Caco-2 (cell line): ENCODE measurements around the gene ATP1A3. TPM values are rescaled to one million over a fixed set of nuclear protein-coding genes. Genes with fewer than 3 reads are reported as not detected.

Source experiments
- BruUV-seq: library from RNA; stranded (reverse); fragments of 400-500 nt; replicated peaks from 2 replicates; lab custom pipeline; 2021; lab: Mats Ljungman, UMichigan
- CTCF ChIA-PET: fragments of 300-600 bp; sonication (Branson Sonifier 250); formaldehyde crosslinking; loops from one replicate; lab custom pipeline; 2022; ENCODE audit warnings: antibody characterized with exemption; lab: Charles Lee
- POLR2A ChIA-PET: fragments of 300-600 bp; sonication (Branson Sonifier 250); formaldehyde crosslinking; loops from one replicate; lab custom pipeline; 2022; ENCODE audit warnings: antibody characterized with exemption; lab: Charles Lee
- DNase-seq, 2 experiments: peaks; one replicate each; pipeline versions ENCODE4 v3.0.0 to v3.0.0-alpha.2; 2020 to 2022
- H3K27me3 ChIP-seq: replicated peaks from 2 replicates; pipeline ENCODE4 v1.6.0; 2011; ENCODE audit warnings: low read length; ENCODE audit not compliant: control insufficient read depth, insufficient read depth
- H3K36me3 ChIP-seq: 2 replicates; pipeline ENCODE4 v1.5.1; 2011; ENCODE audit warnings: low read length; ENCODE audit not compliant: control insufficient read depth, insufficient read depth
- H3K4me1 ChIP-seq: fragments of 250-450 bp; sonication (Bioruptor Pico); 2 replicates; pipeline ENCODE4 v1.5.1; 2020; ENCODE audit warnings: mild to moderate bottlenecking
- H3K4me3 ChIP-seq: 2 replicates; pipeline ENCODE4 v1.5.1; 2011; ENCODE audit warnings: low read depth, mild to moderate bottlenecking, control low read depth, low read length
- H3K9me3 ChIP-seq: fragments of 250-450 bp; sonication (Bioruptor Pico); 2 replicates; pipeline ENCODE4 v1.5.1; 2020; ENCODE audit warnings: mild to moderate bottlenecking, moderate library complexity
- H3K27ac Mint-ChIP-seq: one replicate; pipeline ENCODE4 v1.8.0; 2022; ENCODE audit warnings: mixed read lengths; ENCODE audit not compliant: unreplicated experiment
- H3K27me3 Mint-ChIP-seq: one replicate; pipeline ENCODE4 v1.8.0; 2022; ENCODE audit warnings: mixed read lengths; ENCODE audit not compliant: insufficient read depth, unreplicated experiment
- H3K36me3 Mint-ChIP-seq: one replicate; pipeline ENCODE4 v1.8.0; 2022; ENCODE audit warnings: mild to moderate bottlenecking, mixed read lengths; ENCODE audit not compliant: insufficient read depth, unreplicated experiment
- H3K4me1 Mint-ChIP-seq: one replicate; pipeline ENCODE4 v1.8.0; 2022; ENCODE audit warnings: low read depth, mixed read lengths; ENCODE audit not compliant: unreplicated experiment
- H3K4me3 Mint-ChIP-seq: one replicate; pipeline ENCODE4 v1.8.0; 2022; ENCODE audit warnings: mild to moderate bottlenecking, moderate library complexity, mixed read lengths; ENCODE audit not compliant: unreplicated experiment
- H3K9me3 Mint-ChIP-seq: one replicate; pipeline ENCODE4 v1.8.0; 2022; ENCODE audit warnings: mixed read lengths; ENCODE audit not compliant: unreplicated experiment
- CTCF ChIP-seq, 2 experiments: fragments of 200-600 bp in 1 of 2; IDR thresholded peaks; 1 replicate in 1 of 2; 2 replicates in 1 of 2; pipeline versions ENCODE4 v1.5.1 to v1.8.0; 2011 to 2022; ENCODE audit warnings: antibody characterized with exemption in 1 of 2, control low read depth in 1 of 2, inconsistent platforms in 1 of 2, low read depth in 1 of 2, low read length in 1 of 2, mild to moderate bottlenecking in 1 of 2, moderate library complexity in 1 of 2; ENCODE audit not compliant: insufficient read depth in 1 of 2, severe bottlenecking in 1 of 2, unreplicated experiment in 1 of 2
- intact Hi-C: fragments of 100-400 bp; cut with micrococcal nuclease; formaldehyde crosslinking; loops from one replicate; pipeline ENCODE4 v1.10.0; 2022; ENCODE audit not compliant: unreplicated experiment
- total RNA-seq: library from RNA; stranded (reverse); gene quantifications from 2 replicates; pipeline ENCODE4 v1.2.3, GENCODE V29; 2022

Gene ATP1A3
- total RNA-seq, 1 experiment from 2014 or later: 0.54 TPM

GRCh38 chr19:41918653-41919244, 75.3 kb downstream of the ATP1A3 start:
- Mint-ChIP-seq H3K27ac (no peak overlapping the region), H3K4me1 (peaks cover 13% of the 10 kb centered on the region), H3K4me3 (no peak overlapping the region), H3K36me3 (no peaks in the 10 kb centered on the region), H3K27me3 (peaks cover 12% of the 10 kb centered on the region), H3K9me3 (no peaks in the 10 kb centered on the region)
- no peak for TF ChIP-seq CTCF (IDR thresholded peaks at IDR 0.05; ENCODE audit: insufficient read depth in 1 of 2, low read depth in 1 of 2, low read length in 1 of 2, severe bottlenecking in 1 of 2, unreplicated experiment in 1 of 2)
- BruUV-seq: no TSS peak
- Histone ChIP-seq H3K4me3 (no peak overlapping the region), H3K9me3 (no peaks in the 10 kb centered on the region), H3K4me1 (no peaks in the 10 kb centered on the region), H3K27me3 (no peaks in the 10 kb centered on the region), H3K36me3 (no peaks in the 10 kb centered on the region)
- DNase-seq: no peak
- POLR2A ChIA-PET: no interaction called here
- intact Hi-C loops: no loop called here
- CTCF ChIA-PET: no interaction called here

- TF ChIP-seq CTCF (IDR thresholded peaks at IDR 0.05; ENCODE audit: insufficient read depth in 1 of 2, low read depth in 1 of 2, low read length in 1 of 2, severe bottlenecking in 1 of 2, unreplicated experiment in 1 of 2): no peak
- H3K9me3 ChIP-seq: no peaks in the 10 kb centered on the region
- no peak overlapping the region for H3K27ac Mint-ChIP-seq
- no peak overlapping the region for H3K4me3 ChIP-seq
- no peaks in the 10 kb centered on the region for H3K9me3 Mint-ChIP-seq
- intact Hi-C loops: no loop called here
- ChIA-PET POLR2A (no interaction called here), CTCF (no interaction called here)
- BruUV-seq: no TSS peak
- H3K36me3 ChIP-seq: no peaks in the 10 kb centered on the region
- H3K36me3 Mint-ChIP-seq: no peaks in the 10 kb centered on the region
- H3K4me1 Mint-ChIP-seq: peaks cover 8% of the 10 kb centered on the region
- DNase-seq: no peak
- H3K4me1 ChIP-seq: no peaks in the 10 kb centered on the region
- no peaks in the 10 kb centered on the region for H3K27me3 ChIP-seq
- H3K27me3 Mint-ChIP-seq: peaks cover 9% of the 10 kb centered on the region
- H3K4me3 Mint-ChIP-seq: no peak overlapping the region
These were observed 75.9 kb downstream of the ATP1A3 start for GRCh38 chr19:41918095-41918494.

GRCh38 chr19:41917676-41918075, 76.4 kb downstream of the ATP1A3 start:
- H3K27ac Mint-ChIP-seq: no peak overlapping the region
- no peak for DNase-seq
- no peaks in the 10 kb centered on the region for H3K36me3 Mint-ChIP-seq
- H3K4me1 Mint-ChIP-seq: peaks cover 6% of the 10 kb centered on the region
- H3K4me1 ChIP-seq: no peaks in the 10 kb centered on the region
- ChIA-PET POLR2A (no interaction called here), CTCF (no interaction called here)
- intact Hi-C loops: no loop called here
- H3K9me3 ChIP-seq: no peaks in the 10 kb centered on the region
- no peak overlapping the region for H3K4me3 ChIP-seq
- no peak overlapping the region for H3K4me3 Mint-ChIP-seq
- no TSS peak for BruUV-seq
- H3K27me3 ChIP-seq: no peaks in the 10 kb centered on the region
- TF ChIP-seq CTCF (IDR thresholded peaks at IDR 0.05; ENCODE audit: insufficient read depth in 1 of 2, low read depth in 1 of 2, low read length in 1 of 2, severe bottlenecking in 1 of 2, unreplicated experiment in 1 of 2): no peak
- H3K36me3 ChIP-seq: no peaks in the 10 kb centered on the region
- peaks cover 8% of the 10 kb centered on the region for H3K27me3 Mint-ChIP-seq
- H3K9me3 Mint-ChIP-seq: no peaks in the 10 kb centered on the region

Other genes with a start within 250 kb of the ATP1A3 start
- gene CEACAM6, start 238.7 kb downstream of the ATP1A3 start, total RNA-seq: 10.7 and 16.2 TPM in 2 replicates
- not detected in 2 replicates for gene CEACAM3, start 197.6 kb downstream of the ATP1A3 start, total RNA-seq
- gene LYPD4, start 149.5 kb downstream of the ATP1A3 start, total RNA-seq: not detected in 2 replicates
- gene DMRTC2, start 149.2 kb downstream of the ATP1A3 start, total RNA-seq: not detected in 2 replicates
- gene RPS19, start 134.0 kb downstream of the ATP1A3 start, total RNA-seq: 3,297 and 3,418 TPM in 2 replicates
- 0.82 TPM in 1 of 2 replicates, not detected in the other for gene CD79A, start 117.0 kb downstream of the ATP1A3 start, total RNA-seq
- 60.2 and 63.5 TPM in 2 replicates for gene ARHGEF1, start 111.0 kb downstream of the ATP1A3 start, total RNA-seq
- gene ERFL, start 65.8 kb downstream of the ATP1A3 start, total RNA-seq: 0.23 and 0.49 TPM in 2 replicates
- 64.4 and 70.7 TPM in 2 replicates for gene RABAC1, start 34.9 kb downstream of the ATP1A3 start, total RNA-seq
- gene GRIK5, start 76.0 kb upstream of the ATP1A3 start, total RNA-seq: 0.30 and 0.48 TPM in 2 replicates
- 22.4 and 22.7 TPM in 2 replicates for gene ZNF574, start 81.9 kb upstream of the ATP1A3 start, total RNA-seq
- 0.95 and 1.5 TPM in 2 replicates for gene POU2F2, start 138.2 kb upstream of the ATP1A3 start, total RNA-seq
- 31.2 and 31.4 TPM in 2 replicates for gene DEDD2, start 223.4 kb upstream of the ATP1A3 start, total RNA-seq
- gene ZNF526, start 226.1 kb upstream of the ATP1A3 start, total RNA-seq: 19.4 and 22.6 TPM in 2 replicates
- gene GSK3A, start 248.4 kb upstream of the ATP1A3 start, total RNA-seq: 59.6 and 60.2 TPM in 2 replicates